IMR-90 (cell line): ENCODE results near the gene FBXO28.

ENCODE experiments used
- BHLHE40 ChIP-seq: fragments of 150-350 bp; IDR thresholded peaks from 2 replicates; pipeline ENCODE4 v1.6.1; 2016; ENCODE audit warnings: mild to moderate bottlenecking, low read depth, low read length
- MXI1 ChIP-seq: IDR thresholded peaks from 2 replicates; pipeline ENCODE4 v1.6.1; 2012; ENCODE audit warnings: low read depth, mild to moderate bottlenecking, low read length, moderate library complexity, borderline replicate concordance
- POLR2A ChIP-seq: IDR thresholded peaks from 2 replicates; pipeline ENCODE4 v1.6.1; 2012; ENCODE audit warnings: mild to moderate bottlenecking, low read depth, low read length
- RAD21 ChIP-seq: IDR thresholded peaks from 2 replicates; pipeline ENCODE4 v1.6.1; 2012; ENCODE audit warnings: low read length, improper control_type of control experiment
- TF ChIP-seq, protein P1 (sequence below): conservative IDR thresholded peaks from 2 replicates; pipeline ENCODE4 v1.5.1; 2012; ENCODE audit warnings: mild to moderate bottlenecking, low read depth, low read length, improper control_type of control experiment

DNA sequence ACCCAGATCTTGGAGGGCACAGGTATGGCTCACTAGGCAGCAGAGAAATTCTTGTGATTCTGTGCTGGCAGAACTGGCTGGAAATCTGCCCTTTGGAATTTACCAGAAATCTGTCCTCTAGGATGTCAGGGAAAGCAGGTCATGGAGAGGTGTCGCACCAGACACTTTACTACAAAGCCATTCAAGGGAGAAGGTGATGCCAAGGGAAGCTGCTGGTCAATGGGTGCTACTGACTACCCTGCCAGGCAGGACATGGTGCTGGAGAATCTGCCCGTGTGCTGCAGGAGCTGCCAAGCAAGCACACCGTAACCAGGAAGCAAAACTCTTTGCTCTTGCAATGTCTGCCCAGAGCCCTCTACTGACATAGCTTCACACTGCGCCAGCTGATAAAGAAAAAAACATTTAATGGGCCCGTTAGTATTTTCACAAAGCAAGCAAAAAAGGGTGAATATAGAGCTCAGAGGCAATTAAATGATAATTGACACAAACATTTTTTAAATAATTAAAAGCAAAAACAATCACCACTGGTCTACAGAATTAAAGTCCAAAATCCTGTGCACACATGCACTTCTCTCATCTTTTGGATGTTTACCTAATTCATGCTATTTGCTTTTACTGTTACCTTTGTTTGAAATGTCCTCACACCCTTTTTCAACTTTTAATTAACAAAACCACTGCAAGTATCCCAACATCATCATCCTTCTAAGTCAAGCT is 7.2 kb upstream of the FBXO28 start:
- TF ChIP-seq, protein P1, sequence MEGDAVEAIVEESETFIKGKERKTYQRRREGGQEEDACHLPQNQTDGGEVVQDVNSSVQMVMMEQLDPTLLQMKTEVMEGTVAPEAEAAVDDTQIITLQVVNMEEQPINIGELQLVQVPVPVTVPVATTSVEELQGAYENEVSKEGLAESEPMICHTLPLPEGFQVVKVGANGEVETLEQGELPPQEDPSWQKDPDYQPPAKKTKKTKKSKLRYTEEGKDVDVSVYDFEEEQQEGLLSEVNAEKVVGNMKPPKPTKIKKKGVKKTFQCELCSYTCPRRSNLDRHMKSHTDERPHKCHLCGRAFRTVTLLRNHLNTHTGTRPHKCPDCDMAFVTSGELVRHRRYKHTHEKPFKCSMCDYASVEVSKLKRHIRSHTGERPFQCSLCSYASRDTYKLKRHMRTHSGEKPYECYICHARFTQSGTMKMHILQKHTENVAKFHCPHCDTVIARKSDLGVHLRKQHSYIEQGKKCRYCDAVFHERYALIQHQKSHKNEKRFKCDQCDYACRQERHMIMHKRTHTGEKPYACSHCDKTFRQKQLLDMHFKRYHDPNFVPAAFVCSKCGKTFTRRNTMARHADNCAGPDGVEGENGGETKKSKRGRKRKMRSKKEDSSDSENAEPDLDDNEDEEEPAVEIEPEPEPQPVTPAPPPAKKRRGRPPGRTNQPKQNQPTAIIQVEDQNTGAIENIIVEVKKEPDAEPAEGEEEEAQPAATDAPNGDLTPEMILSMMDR, result peak; percentile 57
- TF ChIP-seq POLR2A (no peak), BHLHE40 (no peak), MXI1 (no peak), RAD21 (peak; percentile 59)
